ENCODE measurements around the gene GKAP1. TPM values are rescaled to one million over a fixed set of nuclear protein-coding genes. Genes with fewer than 3 reads are reported as not detected.

Gene GKAP1
- total RNA-seq, 1 experiment from 2014 or later, result 6.2 TPM

- Histone ChIP-seq H3K27me3 (ENCODE audit: insufficient read depth, low read length) (no peaks in the 10 kb centered on the region), H3K14ac (ENCODE audit: insufficient read depth, low read length) (no peak overlapping the region), H4K20me1 (ENCODE audit: control insufficient read depth, insufficient read depth, insufficient read length) (no peaks in the 10 kb centered on the region), H2BK15ac (ENCODE audit: low read depth, low read length) (no peak overlapping the region), H2AFZ (ENCODE audit: low read length) (no peak overlapping the region), H3K9ac (ENCODE audit: extremely low read depth, insufficient read length, low read length) (no peak overlapping the region), H2BK5ac (ENCODE audit: insufficient read length, low read length) (no peak overlapping the region), H3K23ac (ENCODE audit: insufficient read length, low read depth, low read length) (no peak overlapping the region), H3T11ph (ENCODE audit: low read length) (no peak overlapping the region), H3K23me2 (ENCODE audit: insufficient read length, low read depth, low read length, poor library complexity, severe bottlenecking) (no peaks in the 10 kb centered on the region), H2BK20ac (ENCODE audit: low read depth, low read length, poor library complexity, severe bottlenecking) (no peak overlapping the region), H3K9me3 (ENCODE audit: control insufficient read depth, low read depth, low read length) (no peaks in the 10 kb centered on the region), H3K27ac (ENCODE audit: insufficient read length, low read depth, low read length) (no peak overlapping the region), H3K4me2 (ENCODE audit: insufficient read depth, insufficient read length, low read length) (no peak overlapping the region), H2BK120ac (ENCODE audit: low read depth, low read length, poor library complexity, severe bottlenecking) (no peak overlapping the region), H3K79me2 (ENCODE audit: insufficient read depth, low read length) (no peaks in the 10 kb centered on the region), H2BK12ac (ENCODE audit: insufficient read length, low read depth, low read length) (no peak overlapping the region), H3K18ac (ENCODE audit: insufficient read length, low read depth, low read length) (no peak overlapping the region), H2AK5ac (ENCODE audit: insufficient read length, low read length) (no peak overlapping the region), H4K8ac (replicated peaks; ENCODE audit: insufficient read length, low read depth, low read length) (no peak overlapping the region), H3K79me1 (ENCODE audit: insufficient read depth, low read depth, low read length, poor library complexity, severe bottlenecking) (no peaks in the 10 kb centered on the region), H3K4ac (ENCODE audit: low read depth, low read length) (no peak overlapping the region), H3K4me1 (ENCODE audit: insufficient read depth, low read length) (no peaks in the 10 kb centered on the region), H4K5ac (ENCODE audit: insufficient read length, low read depth, low read length) (no peak overlapping the region), H4K91ac (ENCODE audit: insufficient read length, low read depth, low read length) (no peak overlapping the region), H3K56ac (ENCODE audit: insufficient read length, low read depth, low read length) (no peak overlapping the region)
- no peak for DNase-seq
- Mint-ChIP-seq H3K27ac (no peak overlapping the region), H3K9me3 (no peaks in the 10 kb centered on the region), H3K36me3 (ENCODE audit: insufficient read depth in 1 of 3, low read depth in 3 of 3) (peaks cover 0 to 16% (median 4%) of the 10 kb centered on the region in 3 experiments; a peak in 5 of 7 replicates), H3K27me3 (ENCODE audit: low read depth) (no peaks in the 10 kb centered on the region), H3K4me1 (no peaks in the 10 kb centered on the region), H3K4me3 (no peak overlapping the region)
- no peak for TF ChIP-seq CTCF (conservative IDR thresholded peaks at IDR 0.05)
- no CpG with 5 or more reads among the region's 2 CpGs for WGBS (ENCODE audit: extremely low coverage, insufficient read length, low lambda C conversion rate)
Measured at GRCh38 chr9:83794051-83794450, 23.5 kb downstream of the GKAP1 start.

Measured in H9 (cell line).